NCI-H1417 (cell line): Measurements from ENCODE around the gene UNC13A.

Source experiments
- DNase-seq, 3 experiments: peaks; one replicate each; lab custom pipeline; 2025; lab: John Stamatoyannopoulos, UW

The UNC13A gene

DNA sequence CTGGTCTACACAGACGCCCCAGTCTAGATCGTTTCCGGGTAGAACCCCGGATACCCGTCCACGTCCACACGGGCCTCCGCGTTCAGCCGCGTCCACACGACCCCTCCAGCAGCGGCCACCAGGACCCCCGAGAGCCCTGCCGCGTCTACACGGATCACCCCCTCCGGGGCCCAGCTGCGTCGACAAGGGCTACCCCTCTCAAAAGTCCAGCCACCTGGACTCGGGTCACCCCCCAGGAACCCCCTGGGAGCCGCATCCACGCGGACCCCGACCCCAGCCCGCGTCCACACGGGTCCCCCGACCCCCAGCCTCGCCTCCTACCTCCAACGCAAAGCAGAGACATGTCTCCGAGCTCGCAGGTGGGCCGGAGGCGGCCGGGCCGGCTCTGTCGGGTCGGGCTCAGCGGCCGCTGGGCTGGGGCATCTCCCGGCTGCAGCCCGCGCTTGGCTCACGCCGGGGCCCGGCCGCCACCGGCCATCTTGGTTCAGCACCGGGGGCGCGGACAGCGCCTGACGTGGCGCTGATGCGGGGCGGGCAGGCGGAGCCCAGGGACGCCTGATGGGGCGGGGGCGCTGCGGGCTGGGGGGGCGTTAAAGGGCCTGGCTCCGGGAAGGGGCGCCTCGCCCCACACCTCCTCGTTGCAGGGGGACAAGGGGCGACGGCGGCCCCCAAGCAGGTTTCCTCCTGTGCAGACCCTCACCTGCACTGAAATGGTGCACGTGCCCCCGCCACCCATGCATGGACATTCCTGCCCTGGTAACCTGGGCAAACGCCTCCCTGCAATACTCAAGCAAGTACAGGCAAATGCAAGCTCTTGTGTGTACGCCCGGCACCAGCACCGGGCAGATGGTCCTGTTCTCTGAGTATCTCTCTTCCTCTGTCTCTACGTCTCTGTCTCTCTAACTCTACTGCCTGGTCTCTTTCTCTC is at the start of gene UNC13A:
Gene UNC13A (minus strand): TSS at position 498 of the 928 bp plus-strand sequence. CDS start 155 bp downstream, at position 343.
- peak; percentile 22 to 76 (median 74) for DNase-seq

DNA sequence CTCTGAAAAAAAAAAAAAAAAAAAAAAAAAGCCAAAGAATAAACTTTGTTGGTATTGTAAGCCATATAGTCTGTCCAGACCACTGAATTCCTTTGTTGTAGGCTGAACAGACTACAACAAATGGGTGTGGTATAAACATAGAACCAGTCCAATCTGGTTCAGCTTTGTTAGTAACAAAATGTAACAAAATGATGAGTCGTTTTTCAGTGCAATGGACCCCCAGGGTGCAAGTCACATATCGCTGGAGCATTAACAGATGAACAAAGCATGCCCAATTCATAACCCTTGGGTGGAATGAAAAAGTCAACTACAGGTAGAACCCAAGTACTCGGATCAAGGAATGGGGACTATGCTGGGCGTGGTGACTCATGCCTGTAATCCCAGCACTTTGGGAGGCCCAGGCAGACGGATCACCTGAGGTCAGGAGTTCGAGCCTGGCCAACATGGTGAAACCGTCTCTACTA is 49.6 kb upstream of the UNC13A start:
- no peak for DNase-seq

GRCh38 chr19:17735410-17735809 is 47.3 kb upstream of the UNC13A start:
- no peak for DNase-seq

- DNase-seq: no peak
Observed at GRCh38 chr19:17734146-17734545, 46.0 kb upstream of the UNC13A start.

DNA sequence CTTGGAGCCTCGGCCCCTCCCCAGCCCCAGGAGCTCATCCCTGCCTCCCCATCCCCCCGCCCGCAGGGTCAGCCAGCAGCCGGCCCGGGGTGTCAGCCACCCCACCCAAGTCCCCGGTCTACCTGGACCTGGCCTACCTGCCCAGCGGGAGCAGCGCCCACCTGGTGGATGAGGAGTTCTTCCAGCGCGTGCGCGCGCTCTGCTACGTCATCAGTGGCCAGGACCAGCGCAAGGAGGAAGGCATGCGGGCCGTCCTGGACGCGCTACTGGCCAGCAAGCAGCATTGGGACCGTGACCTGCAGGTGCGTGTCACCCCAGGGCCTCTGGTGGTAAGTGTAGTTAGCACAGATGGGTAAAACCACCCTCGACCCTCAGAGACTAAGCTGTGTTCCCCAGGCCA is 45.0 kb upstream of the UNC13A start:
- no peak for DNase-seq

- DNase-seq: no peak
Observed at GRCh38 chr19:17727843-17728242, 39.7 kb upstream of the UNC13A start.

GRCh38 chr19:17726964-17727773 is 39.0 kb upstream of the UNC13A start:
- DNase-seq: no peak

DNA sequence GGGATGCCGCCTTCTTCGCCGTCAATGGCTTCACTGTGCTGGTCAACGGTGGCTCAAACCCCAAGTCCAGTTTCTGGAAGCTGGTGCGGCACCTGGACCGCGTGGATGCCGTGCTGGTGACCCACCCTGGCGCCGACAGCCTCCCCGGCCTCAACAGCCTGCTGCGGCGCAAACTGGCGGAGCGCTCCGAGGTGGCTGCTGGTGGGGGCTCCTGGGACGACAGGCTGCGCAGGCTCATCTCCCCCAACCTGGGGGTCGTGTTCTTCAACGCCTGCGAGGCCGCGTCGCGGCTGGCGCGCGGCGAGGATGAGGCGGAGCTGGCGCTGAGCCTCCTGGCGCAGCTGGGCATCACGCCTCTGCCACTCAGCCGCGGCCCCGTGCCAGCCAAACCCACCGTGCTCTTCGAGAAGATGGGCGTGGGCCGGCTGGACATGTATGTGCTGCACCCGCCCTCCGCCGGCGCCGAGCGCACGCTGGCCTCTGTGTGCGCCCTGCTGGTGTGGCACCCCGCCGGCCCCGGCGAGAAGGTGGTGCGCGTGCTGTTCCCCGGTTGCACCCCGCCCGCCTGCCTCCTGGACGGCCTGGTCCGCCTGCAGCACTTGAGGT is 38.1 kb upstream of the UNC13A start:
- DNase-seq: no peak

- no peak for DNase-seq
Observed at GRCh38 chr19:17725422-17726078, 37.4 kb upstream of the UNC13A start.

DNA sequence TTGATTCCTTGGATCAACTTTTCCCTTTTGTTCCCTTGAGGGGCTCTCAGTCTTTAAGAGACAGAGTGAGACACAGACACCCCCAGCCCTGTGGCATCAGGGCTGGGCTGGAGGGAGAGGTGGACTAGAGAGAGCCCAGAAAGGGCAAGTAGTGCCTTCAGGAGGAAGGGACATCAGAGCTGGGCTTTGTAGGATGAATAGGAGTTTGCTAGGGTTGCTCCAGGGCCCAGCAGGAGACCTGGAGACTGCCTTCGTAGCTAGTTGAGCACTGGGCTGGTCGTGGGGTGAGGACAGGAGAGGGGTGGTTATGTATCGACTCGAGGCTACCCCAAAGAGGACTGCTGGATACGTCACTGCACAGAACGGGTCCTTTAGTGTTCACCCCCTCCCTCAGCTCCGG is 36.5 kb upstream of the UNC13A start:
- DNase-seq: no peak

- no peak for DNase-seq
Observed at GRCh38 chr19:17722655-17723240, 34.6 kb upstream of the UNC13A start.

DNA sequence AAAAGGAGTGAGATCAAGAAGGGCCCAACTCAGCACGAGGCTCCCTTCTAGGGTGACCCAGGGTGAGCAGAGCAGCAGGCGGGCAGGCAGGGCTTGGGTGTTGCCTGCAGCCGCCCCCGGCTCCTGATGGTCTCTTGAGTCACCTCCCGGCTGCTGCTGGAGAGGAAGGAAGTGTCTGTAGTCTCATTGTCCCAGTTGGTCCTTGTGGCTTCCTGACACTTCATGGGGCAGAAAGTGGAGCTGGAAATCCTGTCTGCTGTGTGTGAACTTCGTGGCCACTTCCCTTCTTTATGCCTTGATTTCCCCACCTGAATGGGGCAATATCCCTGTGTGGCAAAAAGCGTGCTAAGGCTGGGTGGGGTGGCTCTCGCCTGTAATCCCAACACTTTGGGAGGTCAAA is 33.7 kb upstream of the UNC13A start:
- DNase-seq: no peak

GRCh38 chr19:17721111-17721628 is 33.0 kb upstream of the UNC13A start:
- no peak for DNase-seq

- DNase-seq: peak in 1 of 3 experiments; percentile 19
Observed at GRCh38 chr19:17720440-17720839, 32.3 kb upstream of the UNC13A start.

DNA sequence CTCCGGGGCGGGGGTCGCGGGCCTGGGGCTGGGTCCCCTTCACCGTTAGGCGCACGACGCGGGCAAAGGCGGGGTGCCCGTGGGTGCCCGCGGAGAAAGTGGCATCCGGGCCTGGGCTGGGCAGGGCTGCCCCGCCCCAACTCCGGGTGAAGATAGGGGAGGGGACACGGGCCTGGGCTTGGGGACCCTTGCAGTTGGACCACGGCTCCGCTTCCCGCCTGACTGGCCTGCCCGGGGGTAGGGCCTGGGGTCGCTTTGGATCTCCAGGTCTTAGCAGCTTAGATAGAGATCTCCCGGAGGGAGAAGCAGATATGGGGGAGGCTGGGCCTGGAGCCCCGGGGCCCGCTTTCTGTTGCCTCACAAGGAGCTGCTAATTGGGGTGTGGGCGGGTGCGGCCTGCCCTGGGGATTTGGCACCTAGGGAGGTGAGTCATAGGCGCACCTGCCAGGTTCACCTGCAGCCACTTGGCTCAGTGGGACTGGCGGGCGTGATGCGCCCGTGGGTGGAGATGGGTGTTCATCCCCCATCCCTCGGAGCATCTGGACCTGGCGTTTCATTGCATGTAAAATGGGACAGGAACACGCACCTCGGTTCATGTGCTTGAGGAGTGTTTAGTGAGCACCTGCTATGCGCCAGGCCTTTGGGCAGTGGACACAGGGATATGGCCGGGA is 31.7 kb upstream of the UNC13A start:
- DNase-seq: peak in 2 of 3 experiments; percentile 38 to 57

DNA sequence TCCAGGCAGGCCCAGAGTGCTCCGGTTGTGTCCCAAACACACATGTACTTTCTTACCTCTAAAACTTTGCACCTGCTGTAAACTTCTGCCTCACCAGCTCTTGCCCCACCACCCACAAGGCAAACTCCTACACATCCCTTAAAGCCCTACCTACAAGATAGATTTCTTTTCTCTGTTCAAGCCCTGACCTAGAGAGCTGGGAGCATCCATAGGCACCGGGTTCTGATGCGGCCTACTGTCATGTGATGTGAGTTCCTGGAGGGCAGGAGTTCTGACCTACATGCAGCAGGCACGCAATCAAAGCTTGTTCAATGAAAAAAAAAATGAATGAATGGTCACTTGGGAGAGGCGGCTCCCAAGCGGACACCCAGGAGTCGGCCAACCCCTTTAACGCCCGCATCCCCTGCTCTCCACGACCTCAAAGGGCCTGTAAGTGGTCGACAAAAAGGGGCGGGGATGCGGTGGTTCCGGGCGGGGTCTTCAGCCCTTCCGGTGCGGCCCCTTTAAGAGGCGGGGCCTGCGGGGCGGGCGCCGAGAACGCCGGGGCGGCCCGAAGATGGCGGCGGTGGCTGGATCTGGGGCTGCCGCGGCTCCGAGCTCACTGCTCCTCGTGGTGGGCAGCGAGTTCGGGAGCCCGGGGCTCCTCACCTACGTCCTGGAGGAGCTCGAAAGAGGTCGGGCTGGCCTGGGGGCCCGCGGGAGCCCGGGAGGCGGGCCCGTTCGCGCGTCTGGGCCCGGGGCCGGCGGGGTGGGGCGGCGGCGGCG is 31.0 kb upstream of the UNC13A start, which contains the start of gene MAP1S:
Gene MAP1S (plus strand): TSS at position 534 of the 765 bp plus-strand sequence. CDS start 23 bp downstream, at position 557.
- DNase-seq: peak; percentile 25 to 78 (median 73)

DNA sequence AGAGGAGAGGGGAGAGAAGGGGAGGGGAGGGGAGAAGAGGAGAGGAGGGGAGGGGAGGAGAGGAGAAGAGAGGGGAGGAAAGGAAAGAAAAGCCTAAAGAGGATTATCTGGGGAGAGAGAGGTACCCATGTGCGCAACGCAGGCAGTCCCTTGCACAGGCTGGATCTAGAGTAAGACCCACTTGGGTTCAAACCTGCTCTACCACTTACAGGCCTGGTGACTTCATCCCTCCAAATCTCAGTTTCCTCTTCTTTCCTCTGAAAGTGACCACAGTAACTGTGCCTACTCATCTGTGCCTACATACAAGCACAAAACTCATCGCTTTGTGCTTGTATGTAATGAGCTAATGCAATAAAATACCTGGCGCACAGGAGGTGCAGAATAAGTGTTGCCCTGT is 30.4 kb upstream of the UNC13A start:
- DNase-seq: no peak

DNA sequence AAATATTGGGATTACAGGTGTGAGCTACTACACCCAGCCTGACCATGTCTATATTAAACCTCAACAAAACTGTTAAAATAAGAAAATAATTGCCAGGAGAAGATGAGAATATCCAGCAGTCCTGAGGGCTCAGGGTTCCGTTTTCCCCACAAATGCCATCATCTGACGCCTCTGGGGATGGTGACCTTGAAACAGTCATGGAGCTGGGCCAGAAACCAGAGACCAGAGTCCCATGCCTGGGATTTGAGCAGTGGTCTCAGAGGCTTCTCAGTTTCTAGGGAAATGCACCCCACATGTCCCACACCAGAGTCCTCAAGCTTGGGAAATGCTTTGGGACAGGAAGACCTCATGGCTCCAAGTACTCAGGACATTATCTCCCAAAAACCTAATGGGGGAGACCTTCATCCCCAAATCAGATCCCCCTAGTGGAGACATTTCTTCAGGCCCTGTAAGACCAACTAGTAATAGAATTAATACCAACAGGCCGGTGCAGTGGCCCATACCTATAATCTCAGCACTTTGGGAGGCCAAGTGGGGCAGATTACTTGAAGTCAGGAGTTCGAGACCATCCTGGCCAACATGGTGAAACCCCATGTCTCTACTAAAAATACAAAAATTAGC is 28.3 kb upstream of the UNC13A start:
- DNase-seq: no peak

DNA sequence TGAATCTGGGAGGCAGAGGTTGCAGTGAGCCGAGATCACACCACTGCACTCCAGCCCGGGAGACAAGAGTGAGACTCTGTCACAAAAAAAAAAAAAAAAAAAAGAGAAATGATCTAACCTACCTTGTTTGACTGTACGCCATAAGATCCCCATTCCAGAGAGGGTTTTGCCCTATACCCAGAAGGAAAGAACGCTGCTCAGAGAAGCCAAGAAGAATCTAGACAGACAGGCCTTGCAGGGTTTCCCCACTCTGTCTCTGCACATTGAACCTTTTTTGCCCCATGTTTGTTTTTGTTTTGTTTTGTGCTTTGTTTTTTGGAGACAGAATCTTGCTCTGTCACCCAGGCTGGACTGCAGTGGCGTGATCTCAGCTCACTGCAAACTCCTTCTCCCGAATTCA is 23.7 kb upstream of the UNC13A start:
- DNase-seq: no peak
